A204.1 (cell line): ENCODE measurements around the gene PLCB4.
A peak's percentile ranks its signal among the peaks of the same experiment; 100 is the strongest.
"Not testable (repeated sequence)": the region's sequence is repeated elsewhere in the genome, so short reads cannot be mapped to it uniquely, and the experiment has no call there.

Experiments used
- FAIRE-seq: peaks from 2 replicates; lab custom pipeline; 2012; peaks lifted over from hg19 to GRCh38; lab: Jason Lieb, UNC

PLCB4 gene

GRCh38 chr20:9142809-9143208, 73.9 kb downstream of the PLCB4 start:
- no peak for FAIRE-seq

- no peak for FAIRE-seq
These were observed 75.0 kb downstream of the PLCB4 start for GRCh38 chr20:9143926-9144325.

- FAIRE-seq = no peak
These were observed 75.8 kb downstream of the PLCB4 start for GRCh38 chr20:9144643-9145042.

- FAIRE-seq = no peak
These were observed 76.3 kb downstream of the PLCB4 start for GRCh38 chr20:9145142-9145541.

GRCh38 chr20:9146649-9147048, 77.8 kb downstream of the PLCB4 start:
- no peak for FAIRE-seq

GRCh38 chr20:9147547-9148024, 78.7 kb downstream of the PLCB4 start:
- no peak for FAIRE-seq

- no peak for FAIRE-seq
These were observed 79.4 kb downstream of the PLCB4 start for GRCh38 chr20:9148291-9148690.

GRCh38 chr20:9149087-9149486, 80.2 kb downstream of the PLCB4 start:
- no peak for FAIRE-seq

GRCh38 chr20:9149796-9150195, 80.9 kb downstream of the PLCB4 start:
- FAIRE-seq = no peak

GRCh38 chr20:9150679-9151078, 81.8 kb downstream of the PLCB4 start:
- FAIRE-seq = no peak

GRCh38 chr20:9152139-9152538, 83.3 kb downstream of the PLCB4 start:
- not testable (repeated sequence) for FAIRE-seq

- FAIRE-seq = no peak
These were observed 85.7 kb downstream of the PLCB4 start for GRCh38 chr20:9154464-9155024.

GRCh38 chr20:9156529-9157280, 87.8 kb downstream of the PLCB4 start:
- FAIRE-seq = no peak

- no peak for FAIRE-seq
These were observed 91.4 kb downstream of the PLCB4 start for GRCh38 chr20:9160331-9160730.

GRCh38 chr20:9160757-9161156, 91.9 kb downstream of the PLCB4 start:
- no peak for FAIRE-seq

- FAIRE-seq = no peak
These were observed 92.4 kb downstream of the PLCB4 start for GRCh38 chr20:9161311-9161710.

- FAIRE-seq = peak; percentile 81
These were observed 94.4 kb downstream of the PLCB4 start for GRCh38 chr20:9163251-9163650.

- no peak for FAIRE-seq
These were observed 95.1 kb downstream of the PLCB4 start for GRCh38 chr20:9163995-9164394.

GRCh38 chr20:9165261-9165660, 96.4 kb downstream of the PLCB4 start:
- FAIRE-seq = no peak

- no peak for FAIRE-seq
These were observed 97.4 kb downstream of the PLCB4 start for GRCh38 chr20:9166153-9166780.

- FAIRE-seq = no peak
These were observed 100.5 kb downstream of the PLCB4 start for GRCh38 chr20:9169409-9169808.

GRCh38 chr20:9172851-9173250, 104.0 kb downstream of the PLCB4 start:
- FAIRE-seq = no peak

- FAIRE-seq = no peak
These were observed 108.4 kb downstream of the PLCB4 start for GRCh38 chr20:9177278-9177677.
